Thyroid gland (tissue), 4 donors: Measurements from ENCODE around the gene NDUFB8. TPM values are rescaled to one million over a fixed set of nuclear protein-coding genes. Genes with fewer than 3 reads are reported as not detected.
A peak's percentile ranks its signal among the peaks of the same experiment; 100 is the strongest.

ENCODE experiments used
- DNase-seq, 2 donors: peaks; one replicate each; pipeline ENCODE4 v3.0.0-alpha.2; 2019
- H3K27ac ChIP-seq, 3 donors: fragments of 200-600 bp; sonication (generic); 1 replicate in 2 of 3; 2 replicates in 1 of 3; pipeline ENCODE4 v1.5.1; 2016 to 2019; ENCODE audit warnings: mild to moderate bottlenecking in 1 of 3, moderate library complexity in 1 of 3
- H3K27me3 ChIP-seq: fragments of 200-600 bp; sonication (generic); one replicate; pipeline ENCODE4 v1.5.1; 2019
- H3K36me3 ChIP-seq, 2 donors: fragments of 200-600 bp; sonication (generic); one replicate each; pipeline ENCODE4 v1.5.1; 2016 to 2019
- H3K4me1 ChIP-seq, 2 donors: fragments of 200-600 bp; sonication (generic); one replicate each; pipeline ENCODE4 v1.5.1; 2017 to 2019
- H3K4me3 ChIP-seq, 3 donors: fragments of 200-600 bp; sonication (generic); replicated peaks in 1 of 3; 1 replicate in 2 of 3; 2 replicates in 1 of 3; pipeline ENCODE4 v1.5.1; 2016; ENCODE audit warnings: mild to moderate bottlenecking in 1 of 3
- H3K9me3 ChIP-seq: fragments of 200-600 bp; sonication (generic); one replicate; pipeline ENCODE4 v1.5.1; 2017
- POLR2A ChIP-seq, 2 donors: fragments of 450-650 bp; IDR thresholded peaks; one replicate each; pipeline ENCODE4 v1.6.1; 2017; ENCODE audit warnings: antibody characterized with exemption in 2 of 2, mild to moderate bottlenecking in 2 of 2, moderate library complexity in 1 of 2
- WGBS, 2 donors: methylation state at CpG; one replicate each; pipeline ENCODE4 v1.1.5; 2017; 5-methylcytosine and 5-hydroxymethylcytosine counted together
- intact Hi-C: fragments of 100-400 bp; cut with DNase I; formaldehyde crosslinking; loops from one replicate; pipeline ENCODE4 v1.15.1; 2023
- total RNA-seq, 4 donors: library from RNA; depleted of rRNA; stranded (reverse); fragments of >200 nt; gene quantifications; one replicate each; pipeline ENCODE4 v1.2.3, GENCODE V29; 2016
- TF ChIP-seq, protein P1 (sequence below), 6 experiments: fragments of 200-600 bp in 3 of 6; fragments of 450-650 bp in 3 of 6; sonication (generic) in 3 of 6; IDR thresholded peaks; one replicate each; pipeline ENCODE4 v1.5.1; 2016 to 2019; ENCODE audit warnings: antibody characterized with exemption in 6 of 6, mild to moderate bottlenecking in 2 of 6, inconsistent platforms in 1 of 6, moderate library complexity in 1 of 6

NDUFB8 gene
- total RNA-seq, 4 donors from 2014 or later: 164 to 339 (median 209) TPM

DNA sequence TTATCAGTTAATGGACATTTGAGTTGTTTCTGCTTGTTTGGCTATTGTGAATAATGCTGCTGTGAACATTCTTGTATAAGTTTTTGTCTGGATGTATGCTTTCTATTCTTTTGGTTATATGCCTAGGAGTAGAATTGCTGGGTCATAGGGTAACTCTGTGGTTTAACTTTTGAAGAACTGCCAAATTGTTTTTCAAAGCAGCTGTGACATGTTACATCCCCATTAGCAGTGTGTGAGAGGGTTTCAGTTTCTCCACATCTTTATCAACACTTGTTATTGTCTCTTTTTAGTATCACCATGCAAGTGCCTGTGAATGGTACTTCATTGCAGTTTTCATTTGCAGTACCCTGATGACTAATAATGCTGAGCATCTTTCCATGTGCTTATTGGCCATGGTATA lies 2.1 kb upstream of the NDUFB8 start:
- H3K27me3 ChIP-seq: no peaks in the 10 kb centered on the region
- TF ChIP-seq, protein P1, sequence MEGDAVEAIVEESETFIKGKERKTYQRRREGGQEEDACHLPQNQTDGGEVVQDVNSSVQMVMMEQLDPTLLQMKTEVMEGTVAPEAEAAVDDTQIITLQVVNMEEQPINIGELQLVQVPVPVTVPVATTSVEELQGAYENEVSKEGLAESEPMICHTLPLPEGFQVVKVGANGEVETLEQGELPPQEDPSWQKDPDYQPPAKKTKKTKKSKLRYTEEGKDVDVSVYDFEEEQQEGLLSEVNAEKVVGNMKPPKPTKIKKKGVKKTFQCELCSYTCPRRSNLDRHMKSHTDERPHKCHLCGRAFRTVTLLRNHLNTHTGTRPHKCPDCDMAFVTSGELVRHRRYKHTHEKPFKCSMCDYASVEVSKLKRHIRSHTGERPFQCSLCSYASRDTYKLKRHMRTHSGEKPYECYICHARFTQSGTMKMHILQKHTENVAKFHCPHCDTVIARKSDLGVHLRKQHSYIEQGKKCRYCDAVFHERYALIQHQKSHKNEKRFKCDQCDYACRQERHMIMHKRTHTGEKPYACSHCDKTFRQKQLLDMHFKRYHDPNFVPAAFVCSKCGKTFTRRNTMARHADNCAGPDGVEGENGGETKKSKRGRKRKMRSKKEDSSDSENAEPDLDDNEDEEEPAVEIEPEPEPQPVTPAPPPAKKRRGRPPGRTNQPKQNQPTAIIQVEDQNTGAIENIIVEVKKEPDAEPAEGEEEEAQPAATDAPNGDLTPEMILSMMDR (IDR thresholded peaks at IDR 0.05): no peak
- TF ChIP-seq POLR2A (IDR thresholded peaks at IDR 0.05): no peak
- intact Hi-C loops: no loop called here

DNA sequence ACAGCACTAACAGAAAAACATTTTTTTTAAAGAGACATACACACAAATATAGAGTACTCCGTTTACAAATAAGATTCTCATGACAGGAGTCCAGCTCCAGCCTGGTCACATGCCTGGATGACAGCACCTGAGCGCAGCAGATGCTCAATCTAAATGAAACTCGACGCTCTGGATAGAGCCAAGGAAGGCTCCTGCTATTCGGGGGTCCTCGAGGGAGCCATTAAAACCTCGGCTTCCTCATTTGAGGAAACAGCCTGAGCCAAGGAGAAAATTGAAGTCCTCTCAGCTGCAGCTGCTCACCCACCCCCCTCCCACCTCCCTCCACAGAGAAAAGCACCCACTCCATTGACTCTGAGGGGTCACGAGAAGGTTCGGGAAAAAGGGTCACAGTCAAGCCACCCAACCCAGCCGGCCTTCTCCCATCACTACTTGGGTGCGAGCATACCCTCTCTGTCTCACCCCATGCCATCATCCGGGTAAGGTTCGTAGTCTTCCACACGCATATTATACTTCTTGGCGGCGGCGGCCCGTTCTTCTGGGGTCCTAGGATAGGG lies 673 bp downstream of the NDUFB8 start:
- intact Hi-C loops: no loop called here

More for the DNA sequence above, 2.1 kb upstream of the NDUFB8 start:
- DNase-seq: no peak
- Histone ChIP-seq H3K27ac (no peak overlapping the region), H3K4me1 (peaks cover 30 to 31% of the 10 kb centered on the region in 2 donors), H3K36me3 (peaks cover under 1 to 2% of the 10 kb centered on the region in 2 donors), H3K9me3 (no peaks in the 10 kb centered on the region), H3K4me3 (no peak overlapping the region)

DNA sequence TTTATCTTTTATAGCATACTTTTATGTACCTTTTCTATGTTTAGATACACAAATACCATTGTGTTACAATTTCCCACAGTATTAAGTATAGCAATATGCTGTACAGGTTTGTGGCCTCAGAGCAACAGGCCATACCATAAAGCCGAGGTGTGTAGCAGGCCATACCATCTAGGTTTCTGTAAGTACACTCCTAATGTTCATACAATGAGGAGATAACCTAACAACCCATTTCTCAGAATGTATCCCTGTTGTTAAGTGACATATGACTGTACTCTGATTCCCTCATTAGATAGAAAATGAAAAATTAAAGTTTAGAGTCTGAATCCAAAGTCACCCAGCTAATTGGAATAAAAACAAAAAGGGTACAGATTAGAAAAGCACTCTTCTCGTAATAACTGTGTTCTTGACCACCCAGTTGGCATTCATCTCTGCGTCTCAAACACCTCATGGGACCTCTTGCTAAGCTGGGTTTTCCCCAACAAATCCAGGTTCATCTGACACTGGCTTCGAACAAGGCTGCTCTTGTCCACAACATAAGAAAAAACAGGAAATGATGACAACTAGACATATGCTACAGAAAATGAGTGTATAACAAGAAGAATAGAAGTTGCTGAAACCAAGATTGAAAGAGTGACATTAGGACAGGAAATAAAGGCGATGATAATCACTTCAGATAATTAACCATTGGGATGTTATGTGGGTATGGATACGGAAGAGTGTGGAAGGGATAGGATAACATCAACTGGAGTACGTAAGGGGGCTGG lies 1.4 kb downstream of the NDUFB8 start:
- no peak for DNase-seq
- Histone ChIP-seq H3K27ac (peak overlapping the region in 1 of 3 donors; percentile 82), H3K9me3 (no peaks in the 10 kb centered on the region), H3K36me3 (peaks cover 30% of the 10 kb centered on the region in 2 donors), H3K27me3 (no peaks in the 10 kb centered on the region), H3K4me1 (peaks cover 18 to 23% of the 10 kb centered on the region in 2 donors), H3K4me3 (peak overlapping the region in 1 of 3 donors; percentile 81)
- TF ChIP-seq, protein P1 (IDR thresholded peaks at IDR 0.05): no peak
- TF ChIP-seq POLR2A (IDR thresholded peaks at IDR 0.05): no peak
- WGBS, 2 donors: 67 to 73% methylated on average over 7 of the region's 7 CpGs
- intact Hi-C loops: no loop called here

More for the DNA sequence above, 673 bp downstream of the NDUFB8 start:
- H3K27me3 ChIP-seq: no peaks in the 10 kb centered on the region
- TF ChIP-seq, protein P1 (IDR thresholded peaks at IDR 0.05): no peak
- peak overlapping the region; percentile 61 to 81 (median 75) for H3K4me3 ChIP-seq
- peaks cover 23 to 28% of the 10 kb centered on the region in 2 donors for H3K36me3 ChIP-seq
- peaks cover 18 to 23% of the 10 kb centered on the region in 2 donors for H3K4me1 ChIP-seq
- 1 to 3% methylated on average over 12 to 15 of the region's 18 CpGs for WGBS, 2 donors
- H3K9me3 ChIP-seq: no peaks in the 10 kb centered on the region
- DNase-seq: no peak
- H3K27ac ChIP-seq: peak overlapping the region in 2 of 3 donors; percentile 37 to 82

DNA sequence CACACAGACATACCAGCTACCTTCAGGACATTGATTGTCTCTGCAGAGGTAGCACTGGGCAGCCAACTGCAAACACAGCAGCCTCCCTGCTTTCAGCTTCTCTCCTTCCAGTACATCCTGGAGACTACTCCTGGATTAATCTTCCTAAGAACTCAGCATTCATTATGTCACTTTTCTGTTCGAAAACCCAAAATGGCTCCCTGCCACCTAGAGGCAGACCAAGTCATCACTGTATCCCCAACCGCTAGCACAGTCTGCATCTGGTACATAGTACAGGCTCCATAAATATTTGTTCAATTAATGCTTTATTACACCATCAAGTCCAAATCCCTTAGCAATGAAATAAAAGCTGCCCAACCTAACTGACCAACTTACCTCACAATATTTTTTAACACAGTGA lies 5.0 kb downstream of the NDUFB8 start:
- Histone ChIP-seq H3K27ac (no peak overlapping the region), H3K9me3 (no peaks in the 10 kb centered on the region), H3K4me1 (peaks cover 18 to 21% of the 10 kb centered on the region in 2 donors), H3K4me3 (no peak overlapping the region), H3K36me3 (peaks cover 30 to 34% of the 10 kb centered on the region in 2 donors), H3K27me3 (no peaks in the 10 kb centered on the region)
- DNase-seq: no peak
- 88 to 93% methylated on average over 2 of the region's 2 CpGs for WGBS, 2 donors
- intact Hi-C loops: no loop called here
- TF ChIP-seq POLR2A (IDR thresholded peaks at IDR 0.05): no peak
- TF ChIP-seq, protein P1 (IDR thresholded peaks at IDR 0.05): no peak

DNA sequence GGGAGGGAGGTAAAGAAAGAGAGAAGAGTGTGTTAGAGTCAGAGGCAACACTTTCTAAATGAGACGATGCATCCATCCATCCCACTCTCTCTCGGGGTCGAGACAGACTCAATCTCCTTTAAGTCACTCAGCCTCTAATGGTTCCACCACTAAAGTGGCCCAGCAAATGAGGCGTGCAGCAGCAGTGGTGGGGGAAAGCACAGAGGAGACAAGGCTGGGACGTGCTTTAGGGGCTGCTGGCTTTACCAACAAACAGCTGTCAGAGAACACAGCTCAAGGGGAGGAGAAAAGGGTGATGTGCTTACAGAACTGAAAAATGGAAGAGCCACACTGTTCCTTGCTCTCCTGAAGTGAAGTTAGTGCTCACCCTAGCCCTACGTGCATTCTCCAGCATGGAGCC lies 5.5 kb downstream of the NDUFB8 start:
- 82 to 85% methylated on average over 6 of the region's 6 CpGs for WGBS, 2 donors
- Histone ChIP-seq H3K27ac (no peak overlapping the region), H3K36me3 (peaks cover 30 to 34% of the 10 kb centered on the region in 2 donors), H3K4me1 (peaks cover 23 to 25% of the 10 kb centered on the region in 2 donors), H3K27me3 (no peaks in the 10 kb centered on the region), H3K4me3 (no peak overlapping the region), H3K9me3 (no peaks in the 10 kb centered on the region)
- no peak for DNase-seq
- no peak for TF ChIP-seq POLR2A (IDR thresholded peaks at IDR 0.05)
- TF ChIP-seq, protein P1 (IDR thresholded peaks at IDR 0.05): no peak
- intact Hi-C loops: no loop called here
